Hepatocyte (in vitro differentiated cells): ENCODE results near the gene SCIN.

Source experiments
- CTCF ChIP-seq: fragments of 200-600 bp; sonication (generic); IDR thresholded peaks from 2 replicates; pipeline ENCODE4 v1.5.1; 2016; ENCODE audit warnings: antibody characterized with exemption, mild to moderate bottlenecking; ENCODE audit not compliant: poor library complexity
- EZH2 ChIP-seq: fragments of 200-600 bp; sonication (generic); IDR thresholded peaks from 2 replicates; pipeline ENCODE4 v1.6.1; 2016; ENCODE audit warnings: antibody characterized with exemption, mild to moderate bottlenecking, borderline replicate concordance
- EZH2phosphoT487 ChIP-seq: fragments of 200-600 bp; sonication (generic); IDR thresholded peaks from one replicate; pipeline ENCODE4 v1.6.1; 2018; ENCODE audit warnings: antibody characterized with exemption, mild to moderate bottlenecking, low read depth, moderate library complexity; ENCODE audit not compliant: unreplicated experiment, severe bottlenecking

GRCh38 chr7:12683678-12684585 lies 113.4 kb downstream of the SCIN start:
- TF ChIP-seq CTCF (peak; percentile 49), EZH2 (no peak), EZH2phosphoT487 (no peak)
